ENCODE measurements around the gene NCK1.
"Not testable (repeated sequence)": the region's sequence is repeated elsewhere in the genome, so short reads cannot be mapped to it uniquely, and the experiment has no call there.

NCK1 gene

GRCh38 chr3:136862617-136863322 lies 762 bp downstream of the NCK1 start:
- peak; percentile 52 for DNase-seq

- DNase-seq = no peak
Observed at GRCh38 chr3:136869282-136869681, 7.3 kb downstream of the NCK1 start.

GRCh38 chr3:136872258-136872657 lies 10.2 kb downstream of the NCK1 start:
- DNase-seq = not testable (repeated sequence)

GRCh38 chr3:136879510-136879909 lies 17.5 kb downstream of the NCK1 start:
- not testable (repeated sequence) for DNase-seq

- DNase-seq = no peak
Observed at GRCh38 chr3:136882571-136882970, 20.6 kb downstream of the NCK1 start.

- no peak for DNase-seq
Observed at GRCh38 chr3:136883967-136884720, 22.1 kb downstream of the NCK1 start.

GRCh38 chr3:136885357-136886213 lies 23.6 kb downstream of the NCK1 start:
- DNase-seq = peak; percentile 17

GRCh38 chr3:136889947-136890346 lies 27.9 kb downstream of the NCK1 start:
- DNase-seq = no peak

GRCh38 chr3:136891934-136892855 lies 30.2 kb downstream of the NCK1 start:
- DNase-seq = no peak

- DNase-seq = no peak
Observed at GRCh38 chr3:136893848-136894443, 31.9 kb downstream of the NCK1 start.

- DNase-seq = not testable (repeated sequence)
Observed at GRCh38 chr3:136897171-136897570, 35.2 kb downstream of the NCK1 start.

GRCh38 chr3:136898549-136898948 lies 36.5 kb downstream of the NCK1 start:
- no peak for DNase-seq

GRCh38 chr3:136898954-136899353 lies 36.9 kb downstream of the NCK1 start:
- no peak for DNase-seq

- DNase-seq = no peak
Observed at GRCh38 chr3:136899622-136900158, 37.7 kb downstream of the NCK1 start.

GRCh38 chr3:136900694-136901093 lies 38.7 kb downstream of the NCK1 start:
- DNase-seq = not testable (repeated sequence)

GRCh38 chr3:136901391-136901790 lies 39.4 kb downstream of the NCK1 start:
- no peak for DNase-seq

- DNase-seq = not testable (repeated sequence)
Observed at GRCh38 chr3:136902530-136902929, 40.5 kb downstream of the NCK1 start.

- DNase-seq = no peak
Observed at GRCh38 chr3:136903899-136904298, 41.9 kb downstream of the NCK1 start.

- DNase-seq = no peak
Observed at GRCh38 chr3:136904746-136905145, 42.7 kb downstream of the NCK1 start.

- no peak for DNase-seq
Observed at GRCh38 chr3:136905549-136905948, 43.5 kb downstream of the NCK1 start.

- no peak for DNase-seq
Observed at GRCh38 chr3:136906725-136907124, 44.7 kb downstream of the NCK1 start.
